ENCODE data around the gene CDC20. TPM values are rescaled to one million over a fixed set of nuclear protein-coding genes. Genes with fewer than 3 reads are reported as not detected.
A peak's percentile ranks its signal among the peaks of the same experiment; 100 is the strongest.

The CDC20 gene
- total RNA-seq, 1 experiment from 2014 or later, result 349 TPM

GRCh38 chr1:43395523-43395922 is 36.7 kb downstream of the CDC20 start:
- Histone ChIP-seq H3K4me2 (ENCODE audit: low read length) (peak overlapping the region; percentile 32), H3F3A (ENCODE audit: low read length, unreplicated experiment) (peaks cover 4% of the 10 kb centered on the region), H3K36me3 (ENCODE audit: low read depth, low read length) (no peaks in the 10 kb centered on the region), H3K27me3 (ENCODE audit: low read length) (no peaks in the 10 kb centered on the region), H3K4me3 (ENCODE audit: low read length) (peak overlapping the region; percentile 5; the same call in 1 of the 2 replicates), H3K27ac (ENCODE audit: low read length) (peak overlapping the region; percentile 61), H3K9ac (ENCODE audit: low read length) (no peak overlapping the region), H2AFZ (ENCODE audit: low read length) (no peak overlapping the region), H3K79me2 (ENCODE audit: low read length) (peaks cover 21% of the 10 kb centered on the region), H3K9me2 (replicated peaks; ENCODE audit: low read length) (no peaks in the 10 kb centered on the region), H4K20me1 (ENCODE audit: low read length) (no peaks in the 10 kb centered on the region), H3K9me3 (ENCODE audit: low read length) (no peaks in the 10 kb centered on the region), H3K4me1 (ENCODE audit: insufficient read depth, low read length) (peaks cover 26% of the 10 kb centered on the region)
- intact Hi-C loops (cut with micrococcal nuclease), result loop anchor here (5.0 kb wide), 1 partner anchor 168 kb away; no protein-coding TSS in a partner anchor
- BruUV-seq (replicated peaks), result no TSS peak
- TF ChIP-seq CTCF (conservative IDR thresholded peaks at IDR 0.05; ENCODE audit: low read depth, low read length), result no peak
- no peak for TF ChIP-seq EZH2 (IDR thresholded peaks at IDR 0.05; ENCODE audit: low read length, unreplicated experiment)
- TF ChIP-seq EZH2phosphoT487 (IDR thresholded peaks at IDR 0.05; ENCODE audit: borderline replicate concordance, low read length), result no peak
- DNase-seq, result peak; percentile 7
- POLR2A ChIA-PET (ENCODE audit: unreplicated experiment), result no interaction called here
- CTCF ChIA-PET, result interaction anchor here (0.6 kb wide), 1 partner anchor 549 kb away, joined by 3 read pairs; the partner anchor contains the start of gene ZNF691
- peak; percentile 50 for ATAC-seq

- intact Hi-C loops (cut with micrococcal nuclease), result loop anchor here (5.0 kb wide), 1 partner anchor 169 kb away; no protein-coding TSS in a partner anchor
- Histone ChIP-seq H3K79me2 (ENCODE audit: low read length) (peaks cover 16% of the 10 kb centered on the region), H3K27ac (ENCODE audit: low read length) (peak overlapping the region; percentile 61)
Observed at GRCh38 chr1:43396059-43396458, 37.3 kb downstream of the CDC20 start.

More at GRCh38 chr1:43396059-43396458, 37.3 kb downstream of the CDC20 start:
- no peak overlapping the region for H3K9ac ChIP-seq (ENCODE audit: low read length)
- POLR2A ChIA-PET (ENCODE audit: unreplicated experiment), result no interaction called here
- peak; percentile 71 for DNase-seq
- H3K4me2 ChIP-seq (ENCODE audit: low read length), result peak overlapping the region; percentile 32
- CTCF ChIA-PET, result no interaction called here
- no peaks in the 10 kb centered on the region for H3K36me3 ChIP-seq (ENCODE audit: low read depth, low read length)
- H3K9me3 ChIP-seq (ENCODE audit: low read length), result no peaks in the 10 kb centered on the region
- ATAC-seq, result peak; percentile 87
- H2AFZ ChIP-seq (ENCODE audit: low read length), result no peak overlapping the region
- peak overlapping the region; percentile 5; the same call in 1 of the 2 replicates for H3K4me3 ChIP-seq (ENCODE audit: low read length)
- BruUV-seq (replicated peaks), result no TSS peak
- H3K27me3 ChIP-seq (ENCODE audit: low read length), result no peaks in the 10 kb centered on the region
- no peaks in the 10 kb centered on the region for H3K9me2 ChIP-seq (replicated peaks; ENCODE audit: low read length)
- TF ChIP-seq EZH2 (IDR thresholded peaks at IDR 0.05; ENCODE audit: low read length, unreplicated experiment) (no peak), EZH2phosphoT487 (IDR thresholded peaks at IDR 0.05; ENCODE audit: borderline replicate concordance, low read length) (no peak), CTCF (conservative IDR thresholded peaks at IDR 0.05; ENCODE audit: low read depth, low read length) (no peak)
- H3F3A ChIP-seq (ENCODE audit: low read length, unreplicated experiment), result peaks cover 4% of the 10 kb centered on the region
- peaks cover 22% of the 10 kb centered on the region for H3K4me1 ChIP-seq (ENCODE audit: insufficient read depth, low read length)
- no peaks in the 10 kb centered on the region for H4K20me1 ChIP-seq (ENCODE audit: low read length)
